Measurements from ENCODE around the gene KAT2A.

The KAT2A gene

DNA sequence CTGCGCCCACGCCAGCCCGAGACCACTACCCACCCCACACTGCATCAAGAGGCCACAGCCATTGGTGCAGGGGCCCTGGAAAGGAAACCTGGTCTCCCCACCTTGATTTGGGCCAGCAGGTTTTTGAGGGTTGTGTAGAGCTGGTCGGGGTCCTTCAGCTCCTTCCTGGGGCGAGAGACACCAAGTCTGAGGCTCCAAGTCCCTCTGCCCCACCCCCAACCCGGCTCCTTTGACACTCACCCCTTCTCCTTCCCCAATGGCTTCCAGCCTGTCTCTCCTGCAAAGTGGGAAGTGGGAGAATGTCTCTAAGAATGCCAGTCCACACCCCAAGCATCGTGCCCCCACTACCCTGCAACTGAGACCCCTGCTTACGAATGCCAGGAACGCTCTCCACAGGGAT lies 7.0 kb downstream of the KAT2A start:
- no peak for DNase-seq (ENCODE audit: low spot score)

DNA sequence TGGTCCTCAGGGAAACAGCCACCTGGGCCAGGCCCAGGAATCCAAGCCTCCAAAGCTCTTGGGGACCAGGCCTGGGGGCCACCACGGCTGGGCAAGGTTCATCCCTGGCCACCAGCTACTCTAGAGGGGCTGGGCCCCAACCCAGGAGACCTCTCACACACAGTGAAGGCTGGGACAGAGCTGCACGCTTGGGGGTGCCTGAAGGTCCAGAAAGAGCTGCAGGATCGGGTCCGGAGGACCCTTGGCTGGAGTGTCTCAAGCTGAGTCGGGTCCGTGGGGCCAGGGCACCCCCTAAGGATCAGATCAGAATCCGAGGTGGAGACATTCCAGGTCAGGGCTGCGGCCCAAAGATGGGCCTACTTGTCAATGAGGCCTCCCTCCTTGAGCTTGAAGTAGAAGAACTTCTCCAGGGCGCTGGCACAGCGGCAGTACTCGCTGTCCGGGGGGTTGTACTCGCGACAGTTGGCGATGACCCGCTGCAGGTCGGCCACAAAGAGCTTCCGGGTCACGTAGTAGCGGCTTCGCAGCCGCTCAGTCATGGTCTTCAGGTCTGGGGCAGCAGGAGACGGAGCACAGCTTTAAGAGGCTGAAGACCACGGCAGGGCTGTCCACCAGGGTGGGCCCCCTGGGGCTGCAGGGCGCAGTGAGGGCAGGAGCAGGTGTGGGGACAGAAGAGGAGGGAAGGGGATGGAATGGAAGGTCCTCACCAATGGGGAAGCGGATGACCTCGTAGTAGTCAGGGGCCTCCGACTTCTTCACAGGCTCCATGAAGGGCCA lies 7.7 kb downstream of the KAT2A start:
- no peak for DNase-seq (ENCODE audit: low spot score)

DNA sequence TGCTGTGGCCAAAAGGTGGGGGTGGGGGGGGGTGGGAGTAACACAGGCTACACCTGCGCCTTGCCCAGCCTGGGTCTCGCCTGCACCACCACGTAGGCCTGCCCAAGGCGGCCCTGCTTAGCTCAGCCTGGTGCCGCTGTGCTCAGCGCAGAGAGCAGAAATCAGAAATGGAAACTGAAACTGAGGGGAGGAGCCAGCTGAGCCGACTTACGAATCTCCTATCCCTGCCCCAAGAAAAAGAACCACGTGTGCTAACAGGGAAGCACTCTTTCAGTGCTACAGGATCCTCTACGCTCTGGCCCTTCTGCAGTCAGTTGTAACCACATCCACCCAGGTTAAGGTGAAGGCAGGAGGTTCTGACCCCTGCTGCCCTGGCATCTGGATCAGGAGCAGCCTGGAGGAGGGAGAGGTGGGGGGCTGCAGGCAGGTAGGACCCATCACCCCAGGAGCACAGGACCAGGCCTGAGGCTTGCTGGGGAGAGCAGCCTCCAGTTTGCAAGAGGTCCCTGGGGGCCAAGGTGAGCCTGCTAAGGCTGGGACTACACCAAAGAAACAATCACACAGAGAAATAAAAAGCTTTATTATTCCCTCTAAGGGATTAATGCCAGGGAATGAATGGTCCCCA lies 8.5 kb downstream of the KAT2A start, which contains the start of gene DHX58:
Gene DHX58 (minus strand): TSS at position 163 of the 625 bp plus-strand sequence. CDS start 822 bp downstream, outside the sequence.
- peak; percentile 81 for DNase-seq (ENCODE audit: low spot score)

DNA sequence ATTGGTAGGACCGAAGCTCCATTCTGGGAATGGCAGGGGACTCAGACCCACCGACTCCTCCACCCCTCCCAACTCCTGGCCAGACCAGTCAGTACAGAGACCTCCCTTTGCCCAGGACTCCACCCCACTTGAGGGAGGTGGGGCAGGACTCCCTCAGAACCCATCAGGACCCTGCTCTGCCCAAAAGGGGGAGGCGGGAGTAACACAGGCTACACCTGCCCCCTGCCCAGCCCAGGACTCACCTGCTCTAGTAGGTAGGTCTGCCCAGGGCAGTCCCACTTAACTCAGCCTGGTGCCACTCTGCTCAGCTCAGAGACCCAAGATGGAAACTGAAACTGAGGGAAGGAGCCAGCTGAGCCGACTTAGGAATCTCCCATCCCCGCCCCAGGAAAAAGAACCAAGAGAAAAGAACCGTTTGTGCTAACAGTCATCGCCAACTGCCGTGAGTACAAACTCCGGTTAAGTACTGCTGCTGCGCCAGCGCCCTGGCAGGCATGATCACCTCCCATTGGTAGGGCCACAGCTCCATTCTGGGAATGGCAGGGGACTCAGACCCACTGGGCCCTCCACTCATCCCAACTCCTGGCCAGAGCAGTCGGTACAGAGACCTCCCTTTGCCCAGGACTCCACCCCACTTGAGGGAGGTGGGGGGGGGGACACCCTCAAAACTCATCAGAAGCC lies 9.2 kb downstream of the KAT2A start:
- DNase-seq (ENCODE audit: low spot score): peak; percentile 14

DNA sequence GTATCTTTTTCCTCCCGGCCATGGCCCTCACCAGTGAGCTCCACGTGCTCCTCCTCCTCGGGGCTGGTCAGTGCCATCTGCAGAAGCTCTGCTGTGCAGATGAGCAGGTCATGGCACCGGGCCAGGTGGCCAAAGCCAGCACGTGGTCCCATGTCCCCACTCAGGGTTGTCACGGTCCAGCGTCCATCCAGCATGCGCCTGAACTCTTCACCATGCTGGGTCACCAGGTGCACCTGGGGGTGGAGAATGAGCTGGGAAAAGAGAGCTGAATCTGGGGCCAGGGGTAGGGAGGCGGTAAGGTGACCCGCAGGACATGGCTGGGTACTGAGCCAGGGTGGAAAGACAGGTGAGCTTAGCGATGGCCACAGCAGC lies 9.9 kb downstream of the KAT2A start:
- no peak for DNase-seq (ENCODE audit: low spot score)

DNA sequence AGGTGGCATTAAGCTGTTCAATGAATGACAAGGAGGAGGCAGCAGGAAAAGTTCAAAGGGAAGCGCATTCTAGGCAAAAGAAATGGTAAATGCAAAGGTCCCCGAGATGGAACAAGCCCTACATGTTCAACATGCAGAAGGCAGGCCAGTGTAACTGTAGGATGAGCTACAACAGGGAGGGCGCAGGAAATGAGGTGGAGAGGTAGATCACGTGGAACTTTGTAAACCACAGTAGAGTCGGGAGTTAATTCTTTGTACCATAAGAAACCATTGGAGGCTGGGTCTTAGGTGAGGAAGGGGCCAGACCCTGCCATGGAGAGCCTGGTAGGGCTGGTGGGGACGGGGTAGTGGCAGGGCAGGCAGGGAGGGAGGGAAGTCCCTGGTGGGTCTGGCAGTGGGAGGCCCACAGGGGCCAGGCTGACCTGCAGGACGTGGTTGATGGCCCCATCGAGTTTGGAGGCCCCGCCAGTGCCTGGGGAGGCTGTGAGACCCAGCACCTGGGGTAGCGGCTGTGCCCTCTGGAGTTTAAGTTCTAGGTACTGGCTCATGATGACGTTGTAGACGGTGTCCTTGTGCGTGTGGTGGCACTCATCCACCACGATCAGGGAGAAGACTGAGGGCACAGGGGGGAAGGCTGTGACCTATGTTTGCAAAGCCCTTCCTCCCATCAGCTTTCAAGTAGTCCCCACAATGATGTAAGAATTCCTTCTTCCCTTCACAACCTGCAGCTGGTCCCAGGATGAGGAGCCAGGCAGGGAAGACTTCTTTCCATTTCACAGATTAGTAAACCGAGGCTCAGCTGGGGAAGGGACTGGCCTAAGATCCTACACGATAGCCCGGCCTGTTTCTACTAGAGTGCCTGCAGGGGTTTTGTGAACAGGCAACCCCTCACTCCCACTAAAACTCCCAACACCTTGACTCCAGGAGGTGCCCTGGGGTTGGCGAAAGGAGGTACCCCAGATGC lies 10.6 kb downstream of the KAT2A start:
- DNase-seq (ENCODE audit: low spot score): no peak

DNA sequence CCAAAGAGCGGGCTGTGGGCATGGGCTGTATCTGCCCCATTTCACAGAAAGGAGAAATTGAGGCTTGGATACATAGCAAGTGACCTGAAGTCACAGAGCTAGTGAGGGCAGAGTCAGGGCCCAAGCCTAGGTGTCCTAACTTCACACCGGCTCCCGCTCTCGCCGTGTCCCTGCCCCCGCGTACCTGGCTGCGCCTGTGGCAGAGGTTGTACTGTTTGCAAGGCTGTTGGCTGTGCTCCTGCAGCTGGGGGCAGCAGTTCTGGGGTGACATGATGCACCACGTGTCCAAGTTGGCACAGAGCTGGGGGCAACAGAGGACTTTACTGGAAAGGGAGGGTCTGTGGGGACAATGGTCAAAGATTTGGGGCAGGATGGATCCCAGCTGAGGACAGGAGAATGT lies 12.1 kb downstream of the KAT2A start:
- DNase-seq (ENCODE audit: low spot score): no peak

DNA sequence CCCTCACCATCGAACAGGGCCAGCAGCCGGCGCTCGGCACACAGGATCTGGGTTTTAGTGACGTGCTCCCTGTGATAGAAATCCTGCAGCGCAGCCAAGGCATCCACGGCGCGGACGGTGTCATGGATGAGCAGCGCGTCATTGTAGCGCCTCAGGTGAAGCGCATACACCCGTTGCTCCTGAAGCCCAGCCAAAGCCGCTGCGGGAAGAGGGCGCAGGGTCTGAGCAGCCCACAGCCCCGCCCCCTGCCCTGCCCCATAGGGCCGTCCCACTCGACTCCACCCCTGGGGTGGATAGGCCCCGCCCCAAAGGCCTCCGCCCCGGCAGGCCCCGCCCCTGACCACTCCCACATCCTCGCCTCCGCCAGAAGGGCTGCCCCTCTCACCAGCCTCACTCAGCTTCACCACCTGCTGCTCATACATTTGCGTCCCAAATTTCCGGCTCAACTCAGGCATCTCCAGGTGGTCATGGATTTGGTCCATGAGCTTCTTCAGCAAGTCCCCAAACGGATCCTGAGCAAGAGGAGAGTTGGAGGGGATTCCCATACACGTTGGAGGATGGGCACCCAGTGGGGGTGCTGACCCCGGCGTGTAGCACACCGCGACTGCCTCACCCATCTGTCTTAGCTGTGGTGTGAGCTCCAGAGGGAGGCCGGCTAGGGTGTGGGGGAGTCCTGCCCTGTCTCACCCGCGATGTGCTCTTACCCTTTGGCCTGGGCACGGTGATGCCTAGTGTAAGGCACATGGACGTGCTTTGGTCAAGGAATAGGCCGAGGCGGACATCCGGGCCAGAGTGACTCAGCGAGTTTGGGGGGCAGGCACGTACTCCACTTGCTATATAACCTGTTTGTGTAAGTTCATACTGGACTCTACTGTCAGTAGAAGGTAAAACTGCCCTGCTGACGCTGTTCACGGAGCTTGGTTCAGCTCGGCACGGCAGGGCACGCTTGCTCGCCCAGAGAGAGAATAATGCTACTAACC lies 13.3 kb downstream of the KAT2A start:
- DNase-seq (ENCODE audit: low spot score): no peak

DNA sequence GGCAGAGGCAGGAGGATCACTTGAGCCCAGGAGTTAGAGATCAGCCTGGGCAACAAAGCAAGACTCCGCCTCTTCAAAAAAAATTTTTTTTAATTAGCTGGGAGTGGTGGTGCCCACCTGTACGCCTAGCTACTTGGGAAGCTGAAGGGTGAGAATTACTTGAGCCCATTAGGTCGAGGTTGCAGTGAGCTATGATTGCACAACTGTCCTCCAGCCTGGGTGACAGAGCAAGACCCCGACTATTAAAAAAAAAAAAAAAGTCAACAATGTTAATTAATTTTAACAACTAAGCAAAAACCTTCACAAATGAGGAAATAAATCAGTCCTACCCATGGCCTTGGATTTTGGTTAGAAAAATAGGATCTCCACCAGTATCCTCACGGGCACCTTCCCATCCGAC lies 14.0 kb downstream of the KAT2A start:
- DNase-seq (ENCODE audit: low spot score): no peak

DNA sequence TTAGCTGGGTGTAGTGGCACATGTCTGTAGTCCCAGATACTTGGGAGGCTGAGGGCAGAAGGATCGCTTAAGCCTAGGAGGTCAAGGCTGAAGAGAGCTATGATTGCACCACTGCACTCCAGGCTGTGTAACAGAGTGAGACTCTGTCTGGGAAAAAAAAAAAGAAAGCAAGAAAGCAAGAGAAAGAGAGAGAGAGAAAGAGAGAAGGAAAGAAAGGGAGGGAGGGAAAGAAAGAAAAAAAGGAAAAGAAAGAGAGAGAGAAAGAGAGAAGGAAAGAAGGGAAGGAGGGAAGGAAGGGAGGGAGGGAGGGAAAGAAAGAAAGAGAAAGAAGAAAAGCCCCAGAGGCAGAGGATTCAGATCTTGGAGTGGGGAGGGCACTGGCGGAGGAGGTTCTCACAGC lies 15.2 kb downstream of the KAT2A start:
- no peak for DNase-seq (ENCODE audit: low spot score)

DNA sequence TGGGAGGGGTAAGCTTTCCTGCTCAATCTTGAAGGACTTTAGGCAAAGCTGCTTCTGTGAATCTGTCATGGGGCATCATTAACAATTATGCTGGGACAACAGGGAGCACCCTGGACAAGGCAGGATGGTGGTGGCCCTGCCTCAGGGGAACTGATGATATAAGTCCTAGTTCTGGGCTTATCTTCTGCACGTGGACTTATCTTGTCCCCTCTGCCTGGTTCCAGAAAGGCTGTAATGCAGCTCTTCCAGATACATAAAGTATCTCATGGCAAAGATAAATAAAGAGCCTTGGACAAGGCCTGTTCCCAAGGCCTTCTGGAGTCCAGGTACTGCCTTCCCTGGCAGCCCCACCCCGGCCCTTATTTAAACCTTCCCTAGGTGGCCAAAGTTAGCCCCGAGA lies 16.9 kb downstream of the KAT2A start:
- DNase-seq (ENCODE audit: low spot score): no peak

DNA sequence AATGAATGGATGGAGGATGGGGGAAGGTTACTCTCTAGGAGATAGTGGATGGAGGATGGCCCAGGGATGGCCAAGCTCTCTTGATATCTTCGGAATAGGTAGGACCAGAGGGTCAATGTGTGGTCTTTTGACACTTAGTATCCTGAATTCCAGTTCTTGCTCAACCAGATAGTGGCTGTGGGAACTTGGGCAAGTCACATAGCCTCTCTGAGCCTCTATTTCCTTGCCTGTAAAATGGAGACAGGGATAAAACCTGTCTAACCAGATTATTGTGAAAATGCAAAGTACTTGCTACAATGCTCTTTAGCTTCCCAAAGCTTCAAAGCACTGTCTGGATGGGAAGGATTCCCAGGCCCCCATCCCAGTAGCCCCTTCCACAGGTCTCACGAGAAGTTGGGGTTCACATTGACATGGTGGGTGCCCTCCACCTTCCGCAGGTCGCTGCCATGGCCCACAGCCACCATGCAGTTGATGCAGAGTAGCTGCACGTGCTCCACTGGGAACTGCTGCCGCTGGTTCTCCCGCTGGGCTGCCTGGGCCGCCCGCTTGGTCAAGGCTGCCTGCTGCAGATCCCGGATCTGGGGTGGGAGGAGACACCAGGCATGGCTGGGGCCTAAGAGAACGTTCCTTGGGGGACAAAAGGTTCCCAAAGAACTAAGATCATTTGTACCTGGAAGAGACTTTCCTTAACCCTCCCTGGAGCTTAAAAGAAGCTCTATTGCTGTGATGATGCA lies 17.8 kb downstream of the KAT2A start:
- DNase-seq (ENCODE audit: low spot score): no peak

DNA sequence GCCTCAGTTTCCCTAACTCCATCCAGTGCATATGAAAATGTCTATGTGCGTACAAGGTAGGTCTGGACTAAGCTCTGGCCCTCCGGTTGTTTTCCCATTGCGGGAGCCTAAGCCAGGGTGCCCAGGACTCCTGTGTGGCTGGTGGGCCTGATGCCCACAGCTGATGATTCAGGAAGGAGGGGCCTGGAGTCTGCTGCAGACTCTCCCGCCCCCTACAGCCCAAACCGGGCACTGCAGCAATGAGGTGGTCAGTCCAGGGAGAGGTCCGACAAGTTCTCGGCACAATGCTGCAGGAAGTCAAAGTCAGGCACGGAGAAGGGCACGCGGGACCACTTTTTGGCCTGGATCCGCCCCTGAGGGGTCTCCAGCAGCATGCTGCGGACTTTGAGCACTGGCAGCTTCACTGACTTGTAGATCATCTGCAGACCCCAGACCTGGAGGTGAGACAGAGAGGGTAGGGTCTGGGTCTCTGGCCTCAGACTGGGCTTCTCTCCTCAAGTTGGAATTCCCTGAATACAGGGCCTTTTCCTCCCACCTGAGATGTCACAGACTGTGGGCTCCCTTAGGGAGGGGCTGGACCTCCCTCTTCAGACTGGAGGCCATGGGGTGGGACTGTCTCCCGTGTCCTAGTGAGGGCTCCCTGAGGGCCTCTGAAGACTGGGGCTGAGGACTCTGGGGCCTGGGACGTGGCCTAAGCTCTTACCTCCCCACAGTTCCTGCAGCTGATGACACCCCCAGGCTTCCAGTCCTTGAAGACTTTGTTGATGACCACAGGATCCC lies 19.5 kb downstream of the KAT2A start:
- DNase-seq (ENCODE audit: low spot score): peak; percentile 38

DNA sequence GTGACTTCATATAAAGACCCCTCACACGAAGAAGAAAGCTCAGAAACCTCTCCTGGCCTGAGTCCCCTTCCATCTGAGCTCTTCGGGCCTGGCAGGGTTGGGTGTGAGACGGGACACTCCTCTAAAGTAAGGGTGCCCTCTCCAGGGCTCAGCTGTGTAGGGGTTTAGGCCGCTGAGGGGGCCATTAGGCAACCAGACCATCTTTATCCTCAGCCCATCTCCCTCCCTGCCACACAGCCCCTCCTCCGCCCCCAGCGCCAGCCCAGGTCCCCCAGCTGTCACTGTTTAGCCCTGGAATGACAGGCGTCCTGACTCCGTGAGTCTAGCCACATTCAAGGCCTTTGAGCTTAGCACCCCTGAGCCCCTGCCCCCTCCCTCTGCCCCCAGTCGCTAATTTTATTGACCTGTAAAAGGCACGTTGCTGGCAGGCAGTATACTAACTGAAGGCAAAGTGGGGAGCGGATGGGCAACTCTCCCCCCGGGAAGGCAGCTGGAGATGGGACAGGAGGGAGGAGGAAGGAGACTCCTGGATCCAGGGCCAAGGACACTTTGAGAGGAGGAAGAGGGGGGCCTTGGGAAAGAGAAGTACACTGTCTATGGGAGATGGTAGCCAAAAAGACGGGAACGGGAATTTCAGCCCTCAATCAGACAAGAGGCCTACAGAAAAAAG lies 22.3 kb downstream of the KAT2A start:
- DNase-seq (ENCODE audit: low spot score): no peak

DNA sequence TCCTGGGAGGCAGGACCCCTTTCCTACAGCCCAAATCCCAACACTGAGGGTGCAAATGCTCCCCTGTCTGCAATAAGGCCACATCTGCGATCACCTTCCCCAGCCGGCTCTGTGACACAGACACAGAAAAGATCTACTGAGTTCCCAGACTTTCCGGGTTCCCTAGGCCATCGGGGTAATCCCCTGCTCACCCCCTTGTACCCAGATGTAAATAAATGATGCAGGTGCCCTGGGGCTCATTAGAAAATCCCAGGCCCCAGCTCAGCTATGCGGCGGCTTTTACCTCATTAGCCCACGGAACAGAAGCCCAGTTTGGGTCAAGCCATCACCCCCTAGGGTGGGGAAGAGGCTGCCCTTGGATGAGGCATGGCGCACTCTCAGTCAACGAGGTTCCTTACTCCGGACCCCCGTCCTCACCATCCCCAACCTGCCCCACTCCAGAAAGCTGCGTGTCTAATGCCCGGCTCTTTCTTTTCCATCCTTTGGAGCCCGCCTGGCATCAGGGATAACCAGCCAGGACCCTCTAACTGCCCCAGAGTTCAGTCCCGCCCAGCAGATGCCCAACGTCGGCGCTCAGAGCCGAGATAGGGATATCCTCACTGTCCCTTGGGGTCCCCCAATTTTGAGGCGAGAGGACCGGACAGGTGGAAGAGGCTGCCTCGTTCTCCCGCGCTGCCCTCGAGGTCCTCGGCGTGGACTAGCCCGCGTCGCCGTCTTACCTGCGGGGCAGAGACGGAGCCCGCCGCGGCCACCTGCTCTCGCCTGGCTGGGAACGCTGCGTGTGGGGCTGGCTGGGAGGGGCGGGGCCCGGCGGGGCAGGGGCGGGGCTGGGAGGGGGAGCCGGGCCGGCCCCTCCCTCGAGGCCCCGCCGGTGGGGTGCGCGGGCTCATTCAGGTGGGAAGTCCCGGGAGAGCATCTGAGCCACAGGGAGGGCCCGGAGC lies 23.2 kb downstream of the KAT2A start, which contains the start of gene ZNF385C:
Gene ZNF385C (minus strand): TSS at position 783 of the 941 bp plus-strand sequence. CDS start 35,417 bp downstream, outside the sequence.
- DNase-seq (ENCODE audit: low spot score): no peak

DNA sequence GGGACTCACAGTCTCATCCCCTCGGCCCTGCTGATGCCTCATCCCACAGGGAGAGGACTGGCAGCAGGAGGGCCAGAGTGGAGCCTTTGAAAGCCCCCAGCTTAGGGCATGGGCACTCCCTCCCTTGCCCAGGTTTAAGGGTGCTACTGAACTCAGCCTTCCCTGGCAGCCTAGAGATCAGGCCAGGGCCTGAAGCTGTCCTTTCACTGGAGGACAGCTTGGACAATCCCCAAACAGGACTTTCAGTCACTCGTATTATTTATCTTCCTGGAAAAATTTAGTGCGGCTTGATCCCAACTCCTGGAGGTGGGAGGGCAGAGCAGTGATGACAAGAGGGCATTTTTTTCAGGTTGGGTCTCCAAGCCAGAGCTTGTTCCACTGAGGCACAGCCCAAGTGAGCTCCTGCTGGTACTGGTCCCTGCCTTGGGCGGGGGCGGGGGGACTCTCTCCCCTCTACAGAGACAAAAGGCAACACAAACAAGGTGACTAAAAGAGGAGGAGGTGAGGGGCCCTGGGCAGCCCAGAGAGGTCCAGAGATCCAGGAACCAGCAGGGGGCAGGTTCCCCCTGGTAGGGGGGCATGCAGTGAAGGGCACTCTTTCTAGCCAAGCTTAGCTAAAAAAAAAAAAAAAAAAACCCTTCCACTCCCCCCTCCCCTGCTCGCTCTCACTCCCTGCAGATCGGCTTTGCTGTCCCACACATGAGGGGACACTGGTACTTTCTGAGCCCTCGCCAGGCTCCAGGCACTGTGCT lies 24.6 kb downstream of the KAT2A start:
- no peak for DNase-seq (ENCODE audit: low spot score)

Data from LoVo (cell line).